Activated CD4-positive, alpha-beta memory T cell treated with anti-CD3 and anti-CD28 coated beads for 36 hours (primary cell): ENCODE measurements around the gene NUP153. TPM values are rescaled to one million over a fixed set of nuclear protein-coding genes. Genes with fewer than 3 reads are reported as not detected.

ENCODE experiments used
- CTCF ChIA-PET: fragments of 350-600 bp; sonication (Branson Sonifier 250); formaldehyde crosslinking; loops from one replicate; lab custom pipeline; 2021; ENCODE audit warnings: antibody characterized with exemption, inconsistent platforms; lab: Charles Lee
- POLR2A ChIA-PET: fragments of 350-600 bp; sonication (Branson Sonifier 250); formaldehyde crosslinking; loops from one replicate; lab custom pipeline; 2021; ENCODE audit warnings: antibody characterized with exemption; lab: Charles Lee
- DNase-seq: peaks from one replicate; pipeline ENCODE4 v3.0.0-alpha.2; 2020
- H3K27ac Mint-ChIP-seq: one replicate; pipeline ENCODE4 v1.8.0; 2021; ENCODE audit warnings: mixed read lengths
- H3K27me3 Mint-ChIP-seq: one replicate; pipeline ENCODE4 v1.8.0; 2021; ENCODE audit warnings: mixed read lengths
- H3K36me3 Mint-ChIP-seq: one replicate; pipeline ENCODE4 v1.8.0; 2021; ENCODE audit warnings: mixed read lengths
- H3K4me1 Mint-ChIP-seq: one replicate; pipeline ENCODE4 v1.8.0; 2021; ENCODE audit warnings: low read depth, mixed read lengths
- H3K4me3 Mint-ChIP-seq: one replicate; pipeline ENCODE4 v1.8.0; 2021; ENCODE audit warnings: mild to moderate bottlenecking, mixed read lengths
- H3K9me3 Mint-ChIP-seq: one replicate; pipeline ENCODE4 v1.8.0; 2021; ENCODE audit warnings: mixed read lengths
- intact Hi-C: fragments of 100-400 bp; cut with micrococcal nuclease; formaldehyde crosslinking; loops from one replicate; pipeline ENCODE4 v1.15.1; 2023
- total RNA-seq, 2 experiments: library from RNA; stranded (reverse); gene quantifications; one replicate each; pipeline ENCODE4 v1.2.3, GENCODE V29; 2021

NUP153 gene
- total RNA-seq, 2 experiments from 2014 or later, result 72.4 to 78.2 TPM

GRCh38 chr6:17577059-17577458, 129.7 kb downstream of the NUP153 start:
- no peak for DNase-seq
- no peak overlapping the region for H3K27ac Mint-ChIP-seq
- no peak overlapping the region for H3K4me3 Mint-ChIP-seq
- peaks cover 11% of the 10 kb centered on the region for H3K9me3 Mint-ChIP-seq
- no peaks in the 10 kb centered on the region for H3K4me1 Mint-ChIP-seq
- ChIA-PET CTCF (no interaction called here), POLR2A (no interaction called here)
- no peaks in the 10 kb centered on the region for H3K36me3 Mint-ChIP-seq
- H3K27me3 Mint-ChIP-seq, result peaks cover 19% of the 10 kb centered on the region
- intact Hi-C loops, result no loop called here

- Mint-ChIP-seq H3K4me1 (no peaks in the 10 kb centered on the region), H3K36me3 (no peaks in the 10 kb centered on the region), H3K9me3 (peaks cover 11% of the 10 kb centered on the region), H3K27me3 (peaks cover 16% of the 10 kb centered on the region), H3K27ac (no peak overlapping the region), H3K4me3 (no peak overlapping the region)
- DNase-seq, result no peak
- intact Hi-C loops, result no loop called here
- POLR2A ChIA-PET, result no interaction called here
- CTCF ChIA-PET, result no interaction called here
These were observed 131.7 kb downstream of the NUP153 start for GRCh38 chr6:17574866-17575560.

GRCh38 chr6:17565399-17565798, 141.3 kb downstream of the NUP153 start:
- Mint-ChIP-seq H3K4me1 (no peaks in the 10 kb centered on the region), H3K36me3 (peaks cover 3% of the 10 kb centered on the region), H3K9me3 (peaks cover 23% of the 10 kb centered on the region), H3K4me3 (no peak overlapping the region), H3K27me3 (peaks cover 4% of the 10 kb centered on the region), H3K27ac (no peak overlapping the region)
- ChIA-PET CTCF (no interaction called here), POLR2A (no interaction called here)
- intact Hi-C loops, result no loop called here
- no peak for DNase-seq

Other genes with a start within 250 kb of the NUP153 start
- 1 to 10 TPM; 5.0 to 5.1 TPM for gene FAM8A1, start 106.6 kb downstream of the NUP153 start, total RNA-seq